GM21447 (cell line): ENCODE results near the gene NCOA3.
"Not testable (repeated sequence)": the region's sequence is repeated elsewhere in the genome, so short reads cannot be mapped to it uniquely, and the experiment has no call there.

Experiments used
- ATAC-seq: cut with Tn5 transposase; IDR thresholded peaks from one replicate; pipeline ENCODE4 v1.9.1; 2021; ENCODE audit not compliant: unreplicated experiment

NCOA3 gene

GRCh38 chr20:47500554-47500953, 1.1 kb upstream of the NCOA3 start:
- ATAC-seq = no peak

GRCh38 chr20:47501116-47501481, 588 bp upstream of the NCOA3 start:
- ATAC-seq = peak; percentile 2

DNA sequence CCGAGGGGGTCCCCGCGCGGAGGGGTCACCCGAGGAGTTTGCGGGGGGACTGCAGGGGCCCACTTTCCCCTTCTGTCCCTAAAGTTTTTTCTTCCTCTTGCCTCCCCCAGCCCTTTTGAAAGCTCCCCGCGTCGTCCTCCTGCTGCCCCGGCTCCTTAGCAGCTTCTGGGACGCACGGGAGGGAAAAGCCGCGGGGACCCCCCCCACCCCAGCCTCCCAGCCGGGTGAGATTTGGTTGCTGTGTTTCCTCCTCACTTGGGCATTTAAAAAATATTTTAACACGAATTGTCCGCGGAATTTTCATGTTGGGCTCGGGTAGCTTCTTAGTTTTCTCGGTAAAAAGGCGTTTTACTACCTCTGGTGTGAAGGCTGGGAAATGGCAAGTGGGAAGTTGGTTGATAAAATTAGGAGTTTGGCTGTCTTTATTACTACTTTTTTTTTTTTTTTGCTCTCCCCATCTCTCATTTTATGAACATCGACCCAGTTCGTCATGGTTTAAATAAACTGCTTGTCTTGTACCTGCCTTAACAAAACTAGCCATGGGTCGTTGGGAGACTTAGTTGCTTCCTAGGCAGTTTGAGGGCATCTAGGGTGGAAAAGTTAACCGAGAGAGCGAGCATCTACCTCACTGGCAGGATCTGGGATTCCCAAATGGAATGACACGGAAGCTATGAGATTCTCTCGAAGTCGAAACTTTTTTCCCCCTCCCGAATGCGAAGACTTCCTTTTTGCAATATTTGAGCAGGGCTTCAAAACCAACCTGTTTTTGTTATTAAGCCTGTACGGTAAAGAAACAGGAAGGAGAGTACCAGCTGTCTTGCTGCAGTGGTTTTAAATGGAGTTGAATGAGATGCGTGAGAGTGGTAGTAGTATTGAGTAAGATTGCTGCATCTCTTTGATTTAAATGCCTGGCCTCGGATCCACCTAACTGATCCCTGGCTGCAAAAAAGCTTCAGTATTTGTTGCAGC, 868 bp downstream of the NCOA3 start:
- no peak for ATAC-seq

GRCh38 chr20:47503685-47504084, 2.0 kb downstream of the NCOA3 start:
- no peak for ATAC-seq

DNA sequence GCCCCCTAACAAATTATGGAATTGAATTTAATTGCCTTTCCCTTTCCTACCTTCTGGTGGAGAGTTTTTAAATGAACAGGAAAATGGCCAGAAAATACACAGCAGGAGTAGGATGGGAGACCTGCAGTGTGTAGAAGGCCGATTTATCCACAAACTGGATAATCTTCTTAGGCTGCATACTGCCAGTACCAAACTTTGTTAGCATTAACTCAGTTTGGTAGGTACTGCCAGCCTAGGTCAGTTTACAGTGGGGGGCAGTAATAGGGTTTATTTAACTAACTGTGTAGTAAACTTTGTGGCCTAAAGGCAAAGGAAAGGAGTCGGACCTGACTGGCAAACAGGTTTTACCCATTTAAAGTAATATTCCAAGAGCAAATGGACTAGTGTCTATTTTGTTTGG, 4.6 kb downstream of the NCOA3 start:
- ATAC-seq = no peak

DNA sequence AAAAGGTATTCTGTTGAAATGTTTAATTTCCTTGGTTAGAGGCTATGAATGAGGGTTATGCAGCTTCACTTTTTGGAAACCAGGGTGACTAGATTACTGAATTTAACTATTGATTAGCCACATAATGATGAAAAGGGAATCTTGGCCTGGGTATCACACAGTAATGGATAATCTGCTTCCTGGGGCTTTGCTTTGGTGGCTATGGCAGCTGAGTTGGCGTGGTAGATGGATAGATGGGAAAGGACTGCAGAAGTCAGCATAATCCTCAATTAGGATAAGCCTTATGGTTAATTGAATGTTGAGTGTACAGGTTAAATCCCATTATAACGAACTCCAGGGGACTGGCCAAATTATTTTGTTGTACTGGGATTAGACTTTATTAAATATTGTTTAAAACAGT, 5.2 kb downstream of the NCOA3 start:
- ATAC-seq = no peak

DNA sequence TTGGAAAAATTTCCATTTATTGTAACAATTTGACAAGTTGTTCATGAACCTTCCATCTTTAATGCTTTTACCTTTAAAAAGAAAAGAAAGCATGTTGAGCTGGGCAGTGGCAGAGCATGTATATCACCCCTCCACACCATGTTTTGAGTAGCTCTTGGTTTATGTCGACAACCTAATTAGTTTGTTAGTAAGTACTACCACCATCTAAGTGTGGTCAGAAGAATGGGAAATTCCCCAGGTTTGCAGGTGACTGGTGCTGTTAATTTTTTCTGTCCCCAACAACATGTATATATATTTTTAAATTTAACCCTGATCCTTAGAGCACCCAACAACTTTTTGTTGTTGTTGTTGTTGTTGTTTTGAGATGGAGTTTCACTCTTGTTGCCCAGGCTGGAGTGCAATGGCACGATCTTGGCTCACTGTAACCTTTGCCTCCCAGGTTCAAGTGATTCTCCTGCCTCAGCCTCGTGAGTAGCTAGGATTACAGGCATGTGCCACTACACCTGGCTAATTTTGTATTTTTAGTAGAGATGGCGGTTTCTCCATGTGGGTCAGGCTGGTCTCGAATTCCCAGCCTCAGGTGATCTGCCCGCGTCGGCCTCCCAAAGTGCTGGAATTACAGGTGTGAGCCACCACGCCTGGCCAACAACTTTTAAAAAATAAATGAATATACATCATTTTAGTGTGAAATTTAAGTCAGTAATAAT, 5.7 kb downstream of the NCOA3 start:
- not testable (repeated sequence) for ATAC-seq

DNA sequence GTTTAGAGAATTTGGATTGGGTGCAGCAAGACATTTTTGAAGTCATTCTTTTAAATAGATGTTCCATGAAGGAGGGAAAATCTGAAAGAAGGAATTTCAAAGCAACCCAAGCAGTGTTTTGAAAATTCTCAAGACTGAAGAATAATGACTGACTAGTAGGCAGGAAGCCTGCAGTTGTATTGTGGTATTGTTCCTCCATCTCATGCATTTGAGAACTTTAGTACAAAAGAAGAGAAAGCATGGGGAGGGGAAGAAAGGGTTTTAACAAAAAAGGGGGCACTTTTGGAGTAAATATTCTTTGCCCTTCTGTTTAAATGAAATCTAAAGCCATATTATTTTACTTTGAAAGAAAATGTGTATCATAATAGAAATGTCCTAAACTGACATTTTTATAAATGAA, 6.6 kb downstream of the NCOA3 start:
- ATAC-seq = no peak

DNA sequence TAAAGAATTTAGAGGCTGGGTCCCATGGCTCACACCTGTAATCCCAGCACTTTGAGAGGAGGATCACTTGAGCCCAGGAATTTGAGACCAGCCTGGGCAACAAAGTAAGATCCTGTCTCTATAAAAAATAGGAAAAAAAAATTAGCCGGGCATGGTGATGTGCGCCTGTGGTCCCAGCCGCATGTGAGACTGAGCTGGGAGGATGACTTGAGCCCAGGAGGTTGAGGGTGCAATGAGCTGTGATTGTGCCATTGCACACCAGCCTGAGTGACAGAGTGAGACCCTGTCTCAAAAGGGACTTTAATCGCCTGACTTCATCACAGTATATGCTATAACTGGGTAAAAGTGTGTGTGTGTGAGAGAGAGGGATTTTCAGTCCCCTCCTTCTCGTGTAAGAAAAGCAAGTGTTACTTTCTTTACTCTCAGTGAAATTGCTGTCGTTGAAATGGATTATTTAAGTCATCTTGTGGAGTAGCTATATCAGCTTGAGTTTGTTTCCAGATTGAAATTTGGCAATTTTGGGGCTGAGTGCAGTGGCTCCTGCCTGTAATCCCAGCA, 7.5 kb downstream of the NCOA3 start:
- no peak for ATAC-seq

- no peak for ATAC-seq
These were observed 8.0 kb downstream of the NCOA3 start for GRCh38 chr20:47509685-47510084.

DNA sequence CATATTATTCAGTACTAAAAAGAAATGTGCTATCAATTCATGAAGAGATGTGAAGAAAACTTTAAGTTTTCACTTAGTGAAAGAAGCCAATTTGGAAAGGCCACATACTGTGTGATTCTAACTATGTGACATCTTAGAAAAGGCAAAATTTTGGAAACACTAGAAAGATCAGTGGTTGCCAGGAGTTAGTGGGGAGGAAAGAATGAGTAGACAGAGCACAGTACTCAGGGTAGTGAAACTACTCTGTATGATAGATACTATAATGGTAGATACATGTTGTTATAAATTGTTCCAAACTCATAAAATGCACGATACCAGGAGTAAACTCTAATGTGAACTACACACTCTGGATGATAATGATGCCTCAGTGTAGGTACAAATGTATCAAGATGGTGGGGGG, 14.2 kb downstream of the NCOA3 start:
- no peak for ATAC-seq

- no peak for ATAC-seq
These were observed 19.5 kb downstream of the NCOA3 start for GRCh38 chr20:47521059-47521808.

- no peak for ATAC-seq
These were observed 22.5 kb downstream of the NCOA3 start for GRCh38 chr20:47524015-47524784.

GRCh38 chr20:47527004-47527800, 25.5 kb downstream of the NCOA3 start:
- ATAC-seq = no peak

DNA sequence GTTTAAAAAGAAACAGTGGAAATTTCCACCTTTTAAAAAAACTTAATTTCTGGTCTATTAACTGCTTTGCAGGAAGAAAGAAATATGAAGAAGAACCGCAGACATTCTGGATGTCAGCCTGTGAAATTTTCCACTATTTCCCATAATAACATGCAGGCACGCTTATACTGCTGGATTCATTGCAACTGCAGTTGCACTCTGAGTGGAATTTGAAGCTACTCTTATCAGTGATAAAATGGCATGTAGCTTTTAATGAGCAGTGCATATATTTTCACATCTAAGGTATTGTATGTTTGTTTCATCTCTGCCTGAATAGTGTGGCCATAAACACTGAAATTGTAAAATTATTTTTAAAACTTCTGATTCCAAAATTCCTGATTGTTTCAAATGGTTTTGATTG, 28.2 kb downstream of the NCOA3 start:
- ATAC-seq = no peak

DNA sequence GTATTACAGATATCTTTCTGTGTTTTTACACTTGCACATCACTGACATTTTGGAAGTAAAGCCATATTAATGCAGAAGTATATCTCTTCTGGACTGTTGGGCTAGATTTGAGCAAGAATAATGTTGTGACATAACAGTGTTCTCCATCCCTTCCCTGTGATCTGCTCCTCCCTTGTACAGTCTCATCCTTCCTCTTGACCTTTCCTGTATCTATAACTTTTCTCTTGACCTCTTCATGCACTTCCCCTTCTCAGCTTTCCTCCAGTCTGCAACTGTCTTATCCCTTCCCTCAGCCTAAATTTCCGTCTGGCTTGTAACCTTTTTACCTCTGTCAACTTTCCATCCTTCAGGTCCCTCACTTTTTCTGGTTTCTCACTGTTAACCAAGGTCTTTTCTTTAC, 29.8 kb downstream of the NCOA3 start:
- no peak for ATAC-seq

GRCh38 chr20:47532002-47532401, 30.3 kb downstream of the NCOA3 start:
- no peak for ATAC-seq

- no peak for ATAC-seq
These were observed 31.9 kb downstream of the NCOA3 start for GRCh38 chr20:47533518-47534062.

DNA sequence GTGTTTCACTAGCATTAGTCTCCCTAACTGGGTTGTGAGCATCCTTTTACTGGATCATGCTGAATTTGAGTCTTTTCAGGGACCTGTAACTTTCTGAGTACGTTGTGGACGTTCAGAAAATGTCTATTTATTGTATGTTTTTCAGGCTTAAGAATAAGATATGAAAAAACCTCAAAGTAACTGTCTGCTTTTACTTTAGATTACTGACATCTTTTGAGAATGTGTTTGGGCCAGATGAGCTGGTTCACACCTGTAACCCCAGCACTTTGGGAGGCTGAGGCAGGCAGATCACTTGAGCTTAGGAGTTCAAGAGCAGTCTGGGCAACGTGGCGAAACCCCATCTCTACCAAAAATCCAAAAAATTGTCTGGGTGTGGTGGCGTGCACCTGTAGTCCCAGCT, 32.7 kb downstream of the NCOA3 start:
- no peak for ATAC-seq
